Measurements from ENCODE around the gene CCDC172.

GRCh38 chr10:116278846-116279245, 45.4 kb upstream of the CCDC172 start:
- TF ChIP-seq POLR2A (IDR thresholded peaks at IDR 0.05; ENCODE audit: low read depth) (no peak), CTCF (IDR thresholded peaks at IDR 0.05) (no peak)
